Central memory CD8-positive, alpha-beta T cell (primary cell): ENCODE results near the gene VAMP8.
"Not testable (repeated sequence)": the region's sequence is repeated elsewhere in the genome, so short reads cannot be mapped to it uniquely, and the experiment has no call there.

Experiments
- ATAC-seq: fragments of 150-1000 bp; cut with Tn5 transposase; replicated peaks from 2 replicates; pipeline ENCODE4 v1.10.0; 2022; ENCODE audit warnings: mild to moderate bottlenecking, moderate FRiP score, moderate number of reproducible peaks; ENCODE audit not compliant: poor library complexity, severe bottlenecking; ENCODE audit errors: extremely low read depth
- DNase-seq, 2 donors: peaks; one replicate each; pipeline ENCODE4 v3.0.0; 2021; ENCODE audit warnings: low spot score in 2 of 2
- H3K27ac Mint-ChIP-seq: one replicate; pipeline ENCODE4 v1.8.0; 2022; ENCODE audit warnings: low read depth, mild to moderate bottlenecking, moderate library complexity, mixed read lengths
- H3K27me3 Mint-ChIP-seq: one replicate; pipeline ENCODE4 v1.8.0; 2022; ENCODE audit warnings: mixed read lengths
- H3K36me3 Mint-ChIP-seq: one replicate; pipeline ENCODE4 v1.8.0; 2022; ENCODE audit warnings: mild to moderate bottlenecking, moderate library complexity, mixed read lengths; ENCODE audit not compliant: insufficient read depth
- H3K4me1 Mint-ChIP-seq: one replicate; pipeline ENCODE4 v1.8.0; 2022; ENCODE audit warnings: mixed read lengths
- H3K4me3 Mint-ChIP-seq: one replicate; pipeline ENCODE4 v1.8.0; 2022; ENCODE audit warnings: mild to moderate bottlenecking, moderate library complexity, mixed read lengths
- H3K9me3 Mint-ChIP-seq: one replicate; pipeline ENCODE4 v1.8.0; 2022; ENCODE audit warnings: mixed read lengths

Gene VAMP8

GRCh38 chr2:85611217-85611704 lies 33.9 kb downstream of the VAMP8 start:
- Mint-ChIP-seq H3K9me3 (no peaks in the 10 kb centered on the region), H3K36me3 (peaks cover 29% of the 10 kb centered on the region)
- ATAC-seq, result peak; percentile 7

DNA sequence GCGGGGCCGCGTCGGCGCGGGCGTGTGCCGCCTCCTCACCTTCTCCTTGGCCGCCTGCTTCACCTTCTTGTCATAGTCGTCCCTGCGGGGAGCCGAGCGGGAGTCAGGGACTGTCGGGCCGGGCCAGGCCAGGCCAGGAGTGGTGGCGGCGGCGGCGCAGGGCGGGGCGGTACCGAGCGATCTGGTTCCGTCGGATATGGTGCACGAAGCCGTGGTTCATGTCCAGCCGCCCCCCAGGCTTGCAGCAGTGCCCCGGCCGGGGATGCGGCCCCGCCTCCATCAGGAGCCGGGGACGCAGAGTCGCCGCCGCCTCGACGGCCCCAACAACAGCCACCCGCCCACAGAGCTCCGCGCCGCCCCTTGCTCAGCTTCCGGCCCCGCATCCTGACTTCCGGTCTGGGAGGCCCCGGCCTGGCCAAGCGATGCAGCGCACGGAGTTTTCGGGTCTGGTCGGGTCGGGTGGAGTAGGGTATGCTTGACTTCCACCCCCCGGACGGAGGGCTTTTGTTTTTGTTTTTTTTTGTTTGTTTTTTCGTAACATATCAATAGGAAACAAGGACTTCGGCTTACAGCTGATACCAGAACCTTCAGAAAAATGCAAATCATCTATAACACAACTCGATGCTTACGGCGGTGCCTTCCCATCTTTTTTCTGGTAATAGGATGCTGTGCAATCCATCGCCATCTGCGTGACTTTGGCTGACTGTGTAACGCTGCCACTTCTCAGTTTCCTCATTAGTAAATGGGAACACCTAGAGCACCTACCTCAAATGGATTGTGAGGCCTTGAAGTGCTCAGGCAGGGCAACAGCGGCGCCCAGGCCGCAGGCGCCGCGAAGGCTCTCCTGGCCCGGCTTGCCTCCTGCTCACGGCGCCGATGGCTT lies 34.6 kb downstream of the VAMP8 start, which contains the start of gene C2orf68:
Gene C2orf68 (minus strand): TSS at position 362 of the 883 bp plus-strand sequence. CDS start 82 bp downstream, at position 280.
- H3K4me1 Mint-ChIP-seq, result peaks cover 27% of the 10 kb centered on the region
- H3K9me3 Mint-ChIP-seq, result no peaks in the 10 kb centered on the region
- peak; percentile 62 for ATAC-seq
- peak; percentile 62 to 69 for DNase-seq
- peak within 1 kb of the TSS; percentile 45 for H3K27ac Mint-ChIP-seq
- peak within 1 kb of the TSS; percentile 96 for H3K4me3 Mint-ChIP-seq
- H3K36me3 Mint-ChIP-seq, result peaks cover 27% of the 10 kb centered on the region
- no peaks in the 10 kb centered on the region for H3K27me3 Mint-ChIP-seq

More at GRCh38 chr2:85611217-85611704, 33.9 kb downstream of the VAMP8 start:
- Mint-ChIP-seq H3K27me3 (no peaks in the 10 kb centered on the region), H3K4me1 (peaks cover 29% of the 10 kb centered on the region), H3K4me3 (peak overlapping the region; percentile 96), H3K27ac (peak overlapping the region; percentile 45)
- DNase-seq, result no peak

DNA sequence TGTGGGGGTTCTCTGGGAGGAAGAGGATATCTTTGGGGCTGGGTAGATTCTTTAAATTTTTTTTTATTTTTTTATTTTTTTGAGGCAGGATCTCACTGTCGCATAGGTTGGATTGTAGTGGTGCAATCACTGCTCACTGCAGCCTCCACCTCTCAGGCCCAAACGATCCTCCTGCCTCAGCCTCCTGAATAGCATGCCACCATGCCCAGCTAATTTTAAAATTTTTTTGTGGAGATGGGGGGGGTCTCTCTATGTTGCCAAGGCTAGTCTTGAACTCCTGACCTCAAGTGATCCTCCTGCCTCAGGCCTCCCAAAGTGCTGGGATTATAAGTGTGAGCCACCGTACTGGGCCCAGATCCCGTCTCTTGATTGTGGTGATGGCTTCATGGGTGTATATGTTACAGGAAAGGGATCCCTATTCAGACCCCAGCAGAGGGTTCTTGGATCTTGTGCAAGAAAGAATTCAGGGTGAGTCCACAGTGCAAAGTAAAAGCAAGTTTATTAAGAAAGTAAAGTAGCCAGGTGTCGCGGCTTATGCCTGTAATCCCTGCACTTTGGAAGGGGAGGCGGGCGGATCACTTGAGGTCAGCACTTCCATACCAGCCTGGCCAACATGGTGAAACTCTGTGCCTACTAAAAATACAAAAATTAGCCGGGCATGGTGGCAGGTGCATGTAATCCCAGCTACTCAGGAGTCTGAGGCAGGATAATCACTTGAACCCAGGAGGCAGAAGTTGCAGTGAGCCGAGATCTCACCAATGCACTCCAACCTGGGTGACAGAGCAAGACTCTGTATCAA lies 36.5 kb downstream of the VAMP8 start:
- no peaks in the 10 kb centered on the region for H3K9me3 Mint-ChIP-seq
- ATAC-seq, result no peak
- peaks cover 19% of the 10 kb centered on the region for H3K36me3 Mint-ChIP-seq
- H3K27me3 Mint-ChIP-seq, result no peaks in the 10 kb centered on the region
- peak overlapping the region; percentile 41 for H3K4me3 Mint-ChIP-seq
- peaks cover 26% of the 10 kb centered on the region for H3K4me1 Mint-ChIP-seq
- no peak for DNase-seq
- no peak overlapping the region for H3K27ac Mint-ChIP-seq

DNA sequence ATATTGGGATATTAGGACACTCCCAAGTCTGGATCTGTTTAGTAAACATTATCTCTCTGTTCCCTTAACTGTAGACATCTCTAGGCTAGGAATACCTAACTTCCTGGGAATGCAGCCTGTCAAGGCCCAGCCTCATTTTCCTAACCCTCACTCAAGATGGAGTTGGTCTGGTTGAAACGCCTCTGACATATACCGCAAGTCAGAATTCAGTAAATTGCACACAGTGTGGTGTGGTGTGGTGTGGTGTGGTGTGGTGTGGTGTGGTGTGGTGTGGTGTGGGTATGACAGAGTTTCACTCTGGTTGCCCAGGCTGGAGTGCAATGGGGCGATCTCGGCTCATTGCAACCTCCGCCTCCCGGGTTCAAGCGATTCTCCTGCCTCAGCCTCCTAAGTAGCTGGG lies 37.4 kb downstream of the VAMP8 start:
- not testable (repeated sequence) for H3K27me3 Mint-ChIP-seq, H3K4me3 Mint-ChIP-seq, H3K9me3 Mint-ChIP-seq, DNase-seq, ATAC-seq, H3K27ac Mint-ChIP-seq
- Mint-ChIP-seq H3K36me3 (peaks cover 19% of the 10 kb centered on the region), H3K4me1 (peaks cover 29% of the 10 kb centered on the region)

DNA sequence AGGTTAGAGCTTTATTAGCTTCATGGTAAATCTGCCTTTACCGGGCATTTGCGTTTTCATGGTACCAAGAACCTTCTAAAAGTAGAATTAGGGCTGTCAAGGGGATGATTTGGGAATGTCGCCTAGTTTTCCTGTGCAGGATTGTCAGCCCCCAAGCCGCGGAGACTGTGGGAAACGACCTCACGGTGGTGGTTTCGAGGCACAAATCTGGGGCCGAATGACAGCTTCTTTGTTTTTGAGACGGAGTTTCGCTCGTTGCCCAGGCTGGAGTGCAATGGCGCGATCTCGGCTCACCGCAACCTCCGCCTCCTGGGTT lies 38.0 kb downstream of the VAMP8 start:
- H3K27ac Mint-ChIP-seq, result peak overlapping the region; percentile 88
- ATAC-seq (no peak), DNase-seq (no peak)
- peaks cover 16% of the 10 kb centered on the region for H3K36me3 Mint-ChIP-seq
- peaks cover 25% of the 10 kb centered on the region for H3K4me1 Mint-ChIP-seq
- peak overlapping the region; percentile 95 for H3K4me3 Mint-ChIP-seq
- no peaks in the 10 kb centered on the region for H3K9me3 Mint-ChIP-seq
- no peaks in the 10 kb centered on the region for H3K27me3 Mint-ChIP-seq

DNA sequence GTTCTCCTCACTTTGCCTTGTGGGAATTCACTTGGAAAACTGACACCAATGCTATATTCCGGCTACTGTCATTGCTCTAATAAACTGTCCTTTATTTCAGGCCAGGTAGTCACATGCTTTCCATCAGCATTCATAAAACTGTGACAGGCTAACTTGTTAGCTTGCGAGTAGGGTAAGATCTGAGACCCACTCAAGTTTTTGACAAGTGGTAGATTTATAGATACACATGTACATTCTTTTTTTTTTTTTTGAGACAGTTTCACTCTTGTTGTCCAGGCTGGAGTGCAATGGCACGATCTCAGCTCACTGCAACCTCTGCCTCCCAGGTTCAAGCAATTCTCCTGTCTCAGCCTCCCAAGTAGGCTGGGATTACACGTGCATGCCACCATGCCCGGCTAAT lies 40.3 kb downstream of the VAMP8 start:
- Mint-ChIP-seq H3K4me1 (peaks cover 19% of the 10 kb centered on the region), H3K36me3 (peaks cover 29% of the 10 kb centered on the region), H3K4me3 (peak overlapping the region; percentile 95)
- H3K9me3 Mint-ChIP-seq, ATAC-seq, DNase-seq, H3K27me3 Mint-ChIP-seq, H3K27ac Mint-ChIP-seq: not testable (repeated sequence)

DNA sequence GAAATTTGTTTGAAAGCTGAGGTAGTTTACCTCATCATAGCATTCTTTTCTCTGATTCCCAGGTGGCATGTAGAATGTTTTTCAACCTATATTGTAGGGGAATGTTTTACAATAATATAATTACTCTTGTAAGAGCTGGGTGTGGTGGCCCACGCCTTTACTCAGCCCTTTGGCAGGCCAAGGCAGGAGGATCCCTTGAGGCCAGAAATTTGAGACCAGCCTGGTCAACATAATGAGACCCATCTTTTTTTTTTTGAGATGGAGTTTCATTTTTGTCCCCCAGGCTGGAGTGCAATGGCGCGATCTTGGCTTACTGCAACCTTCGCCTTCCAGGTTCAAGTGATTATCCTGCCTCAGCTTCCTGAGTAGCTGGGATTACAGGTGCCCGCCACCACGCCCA lies 42.2 kb downstream of the VAMP8 start:
- H3K27me3 Mint-ChIP-seq, result no peaks in the 10 kb centered on the region
- DNase-seq (no peak), ATAC-seq (no peak)
- H3K9me3 Mint-ChIP-seq, result no peaks in the 10 kb centered on the region
- no peak overlapping the region for H3K27ac Mint-ChIP-seq
- H3K4me1 Mint-ChIP-seq, result peaks cover 19% of the 10 kb centered on the region
- peaks cover 47% of the 10 kb centered on the region for H3K36me3 Mint-ChIP-seq
- no peak overlapping the region for H3K4me3 Mint-ChIP-seq

DNA sequence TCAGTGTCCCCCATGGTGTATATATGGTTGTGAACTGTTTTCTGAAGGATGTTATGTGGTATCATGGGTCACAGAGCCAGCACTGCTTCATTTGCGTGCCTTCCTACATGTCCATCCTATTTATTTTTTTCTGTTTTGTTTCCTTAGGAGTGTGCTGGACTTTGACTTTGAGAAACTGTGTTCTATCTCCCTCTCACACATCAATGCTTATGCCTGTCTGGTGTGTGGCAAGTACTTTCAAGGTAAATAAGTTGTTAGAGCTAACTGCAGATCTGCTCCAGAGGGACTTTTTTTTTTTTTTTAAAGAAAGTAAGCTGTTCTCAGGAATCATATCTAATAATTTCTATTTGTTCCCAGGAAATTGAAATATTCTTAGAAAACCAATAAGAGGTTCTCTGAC lies 44.0 kb downstream of the VAMP8 start:
- H3K36me3 Mint-ChIP-seq, result peaks cover 61% of the 10 kb centered on the region

GRCh38 chr2:85623991-85624390 lies 46.6 kb downstream of the VAMP8 start:
- Mint-ChIP-seq H3K27me3 (no peaks in the 10 kb centered on the region), H3K4me3 (no peak overlapping the region), H3K9me3 (no peaks in the 10 kb centered on the region), H3K36me3 (peaks cover 79% of the 10 kb centered on the region), H3K27ac (no peak overlapping the region), H3K4me1 (peaks cover 3% of the 10 kb centered on the region)
- no peak for DNase-seq
- no peak for ATAC-seq

More for the DNA sequence above, 44.0 kb downstream of the VAMP8 start:
- ATAC-seq, result no peak
- peaks cover 13% of the 10 kb centered on the region for H3K4me1 Mint-ChIP-seq
- no peak overlapping the region for H3K4me3 Mint-ChIP-seq
- no peaks in the 10 kb centered on the region for H3K27me3 Mint-ChIP-seq
- H3K9me3 Mint-ChIP-seq, result no peaks in the 10 kb centered on the region
- H3K27ac Mint-ChIP-seq, result no peak overlapping the region
- no peak for DNase-seq

DNA sequence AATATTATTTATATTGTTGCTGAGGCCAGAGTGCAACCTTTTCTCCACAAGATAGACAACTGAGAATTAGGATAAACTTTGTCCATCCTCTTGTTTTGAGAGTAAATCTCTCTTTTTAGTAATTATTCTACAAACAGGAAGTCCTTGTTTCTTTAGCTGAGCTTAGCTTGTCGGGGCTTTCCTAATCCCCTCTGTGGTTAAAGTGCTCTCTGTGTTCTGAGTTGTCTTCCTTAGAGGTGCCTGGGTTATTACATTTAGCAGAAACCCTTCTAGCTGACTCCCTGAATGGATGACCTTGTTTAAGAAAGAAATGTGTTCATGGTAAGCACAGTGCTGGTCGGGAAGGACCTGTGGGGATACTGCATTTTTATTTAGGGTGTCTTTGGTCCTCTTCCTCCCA lies 51.3 kb downstream of the VAMP8 start:
- peaks cover 90% of the 10 kb centered on the region for H3K36me3 Mint-ChIP-seq
- peak; percentile 52 for ATAC-seq
- no peaks in the 10 kb centered on the region for H3K9me3 Mint-ChIP-seq
- DNase-seq, result no peak
- H3K4me1 Mint-ChIP-seq, result no peaks in the 10 kb centered on the region
- H3K27ac Mint-ChIP-seq, result no peak overlapping the region
- no peak overlapping the region for H3K4me3 Mint-ChIP-seq
- no peaks in the 10 kb centered on the region for H3K27me3 Mint-ChIP-seq

GRCh38 chr2:85631316-85631715 lies 53.9 kb downstream of the VAMP8 start:
- Mint-ChIP-seq H3K36me3 (peaks cover 82% of the 10 kb centered on the region), H3K27ac (no peak overlapping the region), H3K4me1 (peaks cover 14% of the 10 kb centered on the region), H3K27me3 (no peaks in the 10 kb centered on the region), H3K4me3 (no peak overlapping the region), H3K9me3 (no peaks in the 10 kb centered on the region)
- no peak for ATAC-seq
- no peak for DNase-seq
